GM12872 (cell line): ENCODE data around the gene TRAF4.
A peak's percentile ranks its signal among the peaks of the same experiment; 100 is the strongest.

Experiments used
- TF ChIP-seq, protein P1 (sequence below): IDR thresholded peaks from 3 replicates; pipeline ENCODE4 v1.5.1; 2011; ENCODE audit warnings: low read depth, mild to moderate bottlenecking, low read length, moderate library complexity; ENCODE audit not compliant: insufficient read depth

TRAF4 gene

DNA sequence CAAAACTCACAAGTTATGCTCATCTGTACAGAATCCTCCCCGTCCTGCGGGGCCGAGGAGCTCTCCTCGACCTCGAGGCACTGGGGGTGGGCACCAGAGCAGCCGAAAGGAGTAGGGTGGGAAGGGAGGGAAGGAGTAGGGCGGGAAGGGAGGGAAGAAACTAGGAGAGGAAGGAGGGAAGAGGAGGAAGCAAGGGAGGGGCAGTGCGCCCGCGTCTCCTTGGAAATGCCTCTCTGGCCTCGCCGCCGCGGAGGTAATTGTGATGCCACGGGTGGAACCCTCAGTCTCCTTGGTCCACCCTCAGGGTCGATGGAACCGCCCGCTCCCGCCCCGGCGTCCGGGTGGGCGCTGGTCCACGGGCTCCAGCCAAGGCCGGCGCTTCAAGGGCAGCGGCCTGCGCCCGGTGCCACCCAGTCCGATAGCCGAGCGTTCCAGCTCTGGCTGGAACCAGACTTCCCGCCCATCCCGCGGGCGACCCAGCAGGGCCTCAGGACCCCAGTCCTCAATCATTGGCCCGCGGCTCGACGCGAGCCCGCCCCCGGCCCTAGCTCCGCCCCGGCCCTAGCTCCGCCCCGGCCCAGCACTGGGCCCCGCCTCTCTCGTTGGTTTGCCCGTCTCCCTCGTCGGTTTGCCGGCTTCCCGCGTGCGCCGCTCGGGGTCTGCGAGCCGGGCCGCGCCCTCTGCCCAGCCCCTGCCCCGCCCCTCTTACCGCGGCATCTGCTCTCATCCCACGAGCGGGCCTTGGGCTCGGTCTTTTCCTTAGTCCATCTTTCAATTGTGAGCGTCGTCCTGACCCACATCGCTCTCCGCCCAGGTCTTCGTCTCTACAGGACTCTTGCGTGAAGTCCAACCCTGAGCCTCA lies 32.7 kb upstream of the TRAF4 start:
- TF ChIP-seq, protein P1, sequence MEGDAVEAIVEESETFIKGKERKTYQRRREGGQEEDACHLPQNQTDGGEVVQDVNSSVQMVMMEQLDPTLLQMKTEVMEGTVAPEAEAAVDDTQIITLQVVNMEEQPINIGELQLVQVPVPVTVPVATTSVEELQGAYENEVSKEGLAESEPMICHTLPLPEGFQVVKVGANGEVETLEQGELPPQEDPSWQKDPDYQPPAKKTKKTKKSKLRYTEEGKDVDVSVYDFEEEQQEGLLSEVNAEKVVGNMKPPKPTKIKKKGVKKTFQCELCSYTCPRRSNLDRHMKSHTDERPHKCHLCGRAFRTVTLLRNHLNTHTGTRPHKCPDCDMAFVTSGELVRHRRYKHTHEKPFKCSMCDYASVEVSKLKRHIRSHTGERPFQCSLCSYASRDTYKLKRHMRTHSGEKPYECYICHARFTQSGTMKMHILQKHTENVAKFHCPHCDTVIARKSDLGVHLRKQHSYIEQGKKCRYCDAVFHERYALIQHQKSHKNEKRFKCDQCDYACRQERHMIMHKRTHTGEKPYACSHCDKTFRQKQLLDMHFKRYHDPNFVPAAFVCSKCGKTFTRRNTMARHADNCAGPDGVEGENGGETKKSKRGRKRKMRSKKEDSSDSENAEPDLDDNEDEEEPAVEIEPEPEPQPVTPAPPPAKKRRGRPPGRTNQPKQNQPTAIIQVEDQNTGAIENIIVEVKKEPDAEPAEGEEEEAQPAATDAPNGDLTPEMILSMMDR: no peak

GRCh38 chr17:28711723-28712031 lies 32.1 kb upstream of the TRAF4 start, which contains the start of gene PROCA1:
Gene PROCA1 (minus strand): TSS chr17:28711888. CDS start chr17:28711660, 228 bp downstream.
- TF ChIP-seq, protein P1: no peak

GRCh38 chr17:28712032-28712704 lies 31.6 kb upstream of the TRAF4 start:
- TF ChIP-seq, protein P1: peak; percentile 41; the same call in 2 of the 3 replicates

DNA sequence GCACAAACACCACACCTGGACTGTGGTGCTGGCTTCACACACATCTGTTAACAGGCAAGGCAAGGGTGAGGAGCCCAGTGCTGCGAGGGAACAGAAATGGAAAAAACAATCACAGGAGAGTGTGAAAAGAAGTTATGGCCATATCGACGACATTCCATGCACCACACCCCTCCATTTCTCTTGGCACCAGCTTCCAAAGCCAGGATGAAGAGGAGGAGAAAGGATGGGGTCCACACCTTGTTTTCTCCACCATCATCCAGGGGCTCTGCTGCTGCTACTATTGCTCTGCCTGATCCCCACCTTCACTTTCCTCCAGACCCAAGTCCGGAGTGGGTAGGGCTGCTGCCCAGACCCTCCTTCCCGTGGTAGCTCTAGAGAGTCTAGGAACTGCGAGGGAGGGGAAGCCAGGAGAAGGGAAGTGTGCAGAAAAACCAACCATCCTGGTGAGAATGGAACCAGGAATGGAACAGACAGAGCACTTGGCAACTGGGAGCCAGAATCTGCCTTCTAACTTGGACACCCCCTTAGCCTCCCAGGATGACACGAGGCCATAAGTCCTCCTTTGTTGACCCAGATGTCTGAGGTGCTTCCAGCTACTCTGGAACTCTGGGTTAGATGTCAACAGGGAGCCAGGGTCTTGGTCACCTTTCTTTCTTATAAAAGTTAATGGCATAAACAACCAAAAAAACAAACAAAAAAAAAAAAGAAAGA lies 31.0 kb upstream of the TRAF4 start:
- TF ChIP-seq, protein P1: no peak

DNA sequence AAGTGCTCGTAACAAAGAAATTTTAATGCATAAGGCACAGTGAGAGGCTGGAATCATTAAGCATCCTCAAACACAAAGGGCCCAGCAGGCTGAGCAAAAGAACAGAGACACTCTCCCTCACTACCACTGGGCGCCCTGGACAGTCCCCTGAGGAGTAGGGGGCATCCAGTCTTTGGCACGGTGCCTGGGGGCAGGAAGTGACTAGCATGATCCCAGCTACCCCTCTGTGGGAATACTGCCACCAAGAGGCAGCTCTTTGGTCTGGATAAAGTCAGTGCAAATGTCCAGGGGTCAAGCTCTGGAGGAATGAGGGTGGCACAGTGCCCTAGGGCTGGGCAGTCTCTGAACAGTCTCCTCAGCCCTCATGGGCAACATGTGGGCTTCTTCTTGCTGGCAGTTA lies 29.5 kb upstream of the TRAF4 start:
- TF ChIP-seq, protein P1: no peak

GRCh38 chr17:28715217-28715616 lies 28.6 kb upstream of the TRAF4 start:
- TF ChIP-seq, protein P1: no peak
